NCI-H128 (cell line): ENCODE results near the gene POLD2.
"Not testable (repeated sequence)": the region's sequence is repeated elsewhere in the genome, so short reads cannot be mapped to it uniquely, and the experiment has no call there.

ENCODE experiments used
- DNase-seq: peaks from one replicate; lab custom pipeline; 2025; ENCODE audit not compliant: unreplicated experiment; lab: John Stamatoyannopoulos, UW

Gene POLD2

GRCh38 chr7:44139311-44140010 is 16.1 kb upstream of the POLD2 start:
- DNase-seq, result no peak

- DNase-seq, result no peak
Observed at GRCh38 chr7:44138698-44139097, 15.3 kb upstream of the POLD2 start.

- DNase-seq, result no peak
Observed at GRCh38 chr7:44136731-44137130, 13.4 kb upstream of the POLD2 start.

GRCh38 chr7:44134943-44135628 is 11.7 kb upstream of the POLD2 start:
- DNase-seq, result no peak

- DNase-seq, result no peak
Observed at GRCh38 chr7:44133295-44133694, 9.9 kb upstream of the POLD2 start.

GRCh38 chr7:44132039-44132438 is 8.7 kb upstream of the POLD2 start:
- DNase-seq, result no peak

GRCh38 chr7:44131173-44132029 is 8.1 kb upstream of the POLD2 start:
- no peak for DNase-seq

- DNase-seq, result no peak
Observed at GRCh38 chr7:44128721-44129582, 5.6 kb upstream of the POLD2 start.

GRCh38 chr7:44127161-44127560 is 3.8 kb upstream of the POLD2 start:
- DNase-seq, result no peak

GRCh38 chr7:44126574-44126973 is 3.2 kb upstream of the POLD2 start:
- DNase-seq, result not testable (repeated sequence)

- DNase-seq, result no peak
Observed at GRCh38 chr7:44124822-44125202, 1.5 kb upstream of the POLD2 start.

GRCh38 chr7:44122529-44122928 is 819 bp downstream of the POLD2 start:
- DNase-seq, result no peak

GRCh38 chr7:44121761-44122420 is 1.5 kb downstream of the POLD2 start:
- no peak for DNase-seq

- DNase-seq, result no peak
Observed at GRCh38 chr7:44120395-44120794, 3.0 kb downstream of the POLD2 start.

GRCh38 chr7:44119829-44120380 is 3.4 kb downstream of the POLD2 start:
- DNase-seq, result no peak

GRCh38 chr7:44117801-44118429 is 5.4 kb downstream of the POLD2 start:
- DNase-seq, result no peak

GRCh38 chr7:44116789-44117666 is 6.3 kb downstream of the POLD2 start:
- no peak for DNase-seq

- no peak for DNase-seq
Observed at GRCh38 chr7:44116087-44116788, 7.1 kb downstream of the POLD2 start.
